HPDE6-E6E7 (cell line): ENCODE measurements around the gene PKHD1.

Experiments used
- DNase-seq: peaks from one replicate; pipeline ENCODE4 v3.0.0; 2011; ENCODE audit warnings: missing footprints; ENCODE audit errors: extremely low spot score

Gene PKHD1

GRCh38 chr6:51565472-51565871 is 521.9 kb downstream of the PKHD1 start:
- no peak for DNase-seq
